G401.6 (cell line): ENCODE results near the gene SPAG16.

Source experiments
- FAIRE-seq: peaks from 2 replicates; lab custom pipeline; 2012; peaks lifted over from hg19 to GRCh38; lab: Jason Lieb, UNC

SPAG16 gene

DNA sequence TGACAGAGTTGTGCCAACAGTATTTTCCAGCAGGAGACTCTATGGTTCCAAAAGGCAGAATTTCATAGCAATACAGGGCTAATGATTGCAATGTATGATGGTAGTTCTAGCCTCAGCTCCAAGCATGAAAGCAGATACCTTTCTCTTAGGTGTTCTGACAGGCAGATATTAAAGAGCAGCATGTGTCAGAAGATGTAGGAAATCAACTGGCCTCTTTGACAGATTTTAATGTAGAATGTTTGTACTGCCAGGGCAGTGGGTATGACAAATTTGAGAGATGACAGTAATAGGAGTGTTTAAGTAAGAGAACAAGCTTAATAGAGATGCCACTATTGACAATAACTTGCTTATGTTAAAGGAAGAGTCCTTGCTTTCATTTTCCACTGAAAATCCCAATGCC lies 1105.1 kb downstream of the SPAG16 start:
- FAIRE-seq = no peak

DNA sequence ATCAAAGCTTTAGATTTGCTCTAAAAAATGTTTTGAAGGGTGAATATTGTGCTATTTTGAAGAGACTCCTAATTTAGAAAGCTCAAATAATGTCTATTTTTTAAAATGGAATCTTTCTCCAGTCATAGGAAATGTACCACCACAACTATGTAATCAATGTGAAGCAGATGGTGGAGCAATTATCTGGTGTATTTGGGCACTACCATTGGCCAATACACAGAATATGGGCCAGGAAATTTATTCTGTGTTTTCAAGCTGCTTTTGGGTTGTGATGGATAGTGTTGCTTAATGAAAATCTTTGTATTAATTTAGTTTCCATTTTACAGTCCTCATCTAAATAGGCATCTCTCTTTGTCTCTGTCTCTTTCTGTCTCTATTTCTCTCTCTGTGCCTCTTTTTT lies 1109.5 kb downstream of the SPAG16 start:
- FAIRE-seq = no peak

DNA sequence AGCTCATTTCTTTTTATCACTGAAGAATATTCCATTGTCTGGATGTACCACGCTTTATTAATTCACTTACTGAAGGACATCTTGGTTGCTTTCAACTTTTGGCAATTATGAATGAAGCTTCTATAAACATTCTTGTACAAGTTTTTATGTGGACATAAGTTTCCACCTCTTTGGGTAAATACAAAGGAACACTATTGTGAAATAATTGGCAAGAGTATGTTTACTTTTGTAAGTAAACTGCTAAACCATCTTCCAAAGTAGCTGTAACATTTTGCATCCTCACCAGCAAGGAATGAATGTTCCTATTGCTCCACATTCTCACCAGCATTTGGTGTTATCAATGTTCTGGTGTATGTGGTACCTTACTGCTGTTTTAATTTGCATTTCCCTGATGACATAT lies 1110.8 kb downstream of the SPAG16 start:
- no peak for FAIRE-seq

DNA sequence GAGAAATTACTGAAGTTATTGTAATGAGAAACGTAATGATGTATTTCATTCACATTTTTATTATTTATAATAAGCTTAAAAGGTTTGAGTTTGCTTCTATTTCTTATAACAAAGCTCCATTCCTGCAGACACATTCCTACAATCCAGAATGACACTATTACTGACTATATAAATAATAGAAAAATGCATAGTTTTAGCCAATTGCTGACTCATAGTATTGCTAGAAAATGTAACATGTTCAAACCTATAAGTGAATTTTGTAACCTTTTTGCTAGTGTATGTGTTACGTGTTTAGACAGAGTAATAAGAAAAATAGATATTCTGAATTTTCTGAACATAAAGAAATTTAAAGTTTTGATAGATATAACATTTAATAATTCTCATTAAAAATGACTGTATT lies 1117.3 kb downstream of the SPAG16 start:
- FAIRE-seq = no peak

DNA sequence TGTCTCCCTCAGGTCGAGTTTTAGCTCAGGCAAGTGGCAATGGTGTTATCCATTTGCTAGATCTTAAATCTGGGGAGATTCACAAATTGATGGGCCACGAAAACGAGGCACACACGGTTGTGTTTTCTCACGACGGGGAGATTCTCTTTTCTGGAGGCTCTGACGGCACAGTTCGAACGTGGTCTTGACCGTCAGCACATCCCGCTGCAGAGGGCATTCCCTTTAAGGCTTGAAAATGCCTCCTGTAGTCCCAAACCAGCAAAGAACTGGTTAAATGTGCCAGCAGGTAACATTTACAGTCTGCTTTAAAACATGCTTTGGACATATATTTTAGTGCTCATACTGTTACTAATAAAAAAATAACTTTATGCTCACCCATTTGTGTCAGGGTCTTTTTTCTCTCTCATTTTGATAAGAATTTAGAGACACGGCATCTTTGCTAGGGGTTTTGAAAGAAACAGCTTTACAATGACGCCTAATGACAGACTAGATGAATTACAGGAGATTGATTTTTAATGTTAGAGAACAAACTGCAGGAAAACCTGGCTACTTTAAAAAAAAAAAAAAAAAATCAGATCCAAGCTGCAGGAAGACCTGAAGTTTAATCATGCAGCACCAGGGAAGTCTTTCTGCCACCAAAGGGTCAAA lies 1126.0 kb downstream of the SPAG16 start:
- no peak for FAIRE-seq

- no peak for FAIRE-seq
Measured at GRCh38 chr2:214410918-214411554, 1126.8 kb downstream of the SPAG16 start, which contains the start of gene VWC2L. Gene VWC2L, plus strand, starts transcription at chr2:214411054. Its CDS starts 3,140 bp downstream, at chr2:214414194.

- no peak for FAIRE-seq
Measured at GRCh38 chr2:214412679-214413078, 1128.4 kb downstream of the SPAG16 start.

- no peak for FAIRE-seq
Measured at GRCh38 chr2:214436470-214436869, 1152.2 kb downstream of the SPAG16 start.

DNA sequence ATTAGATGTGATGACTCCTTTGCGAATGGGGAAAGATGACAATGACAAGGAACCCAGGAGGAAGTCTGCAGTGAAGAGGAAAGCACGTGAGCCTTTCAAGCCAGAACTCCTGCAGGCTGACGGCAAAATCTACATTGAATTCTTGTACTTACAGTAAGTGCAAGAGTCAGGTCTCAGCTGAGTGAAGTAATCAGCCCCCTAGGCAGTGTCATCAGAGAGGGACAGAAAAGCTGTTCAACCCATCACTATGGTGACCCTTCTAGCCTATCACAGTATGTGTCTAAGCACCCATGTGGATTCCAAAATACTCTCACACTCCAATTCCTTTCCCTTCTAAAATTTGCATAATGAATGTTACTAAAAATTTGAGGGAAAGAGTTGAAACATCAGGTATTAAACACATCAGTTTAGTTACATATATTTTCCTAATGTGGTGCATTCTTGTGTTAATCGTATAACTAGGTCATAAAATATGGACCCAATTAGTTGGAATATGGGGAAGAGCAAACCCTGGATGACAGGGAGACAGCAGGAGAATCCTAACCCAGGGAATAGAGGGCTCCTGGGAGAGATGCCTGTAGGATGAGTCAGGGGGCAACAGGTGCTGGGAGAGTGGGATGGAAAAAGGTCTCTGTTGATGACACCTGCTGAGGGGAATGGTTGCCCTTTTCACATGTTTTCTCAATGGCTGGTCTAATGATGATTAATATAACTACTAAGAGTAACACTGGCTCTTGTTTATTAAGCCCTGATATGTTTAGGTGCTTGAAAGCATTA lies 1166.0 kb downstream of the SPAG16 start:
- no peak for FAIRE-seq

DNA sequence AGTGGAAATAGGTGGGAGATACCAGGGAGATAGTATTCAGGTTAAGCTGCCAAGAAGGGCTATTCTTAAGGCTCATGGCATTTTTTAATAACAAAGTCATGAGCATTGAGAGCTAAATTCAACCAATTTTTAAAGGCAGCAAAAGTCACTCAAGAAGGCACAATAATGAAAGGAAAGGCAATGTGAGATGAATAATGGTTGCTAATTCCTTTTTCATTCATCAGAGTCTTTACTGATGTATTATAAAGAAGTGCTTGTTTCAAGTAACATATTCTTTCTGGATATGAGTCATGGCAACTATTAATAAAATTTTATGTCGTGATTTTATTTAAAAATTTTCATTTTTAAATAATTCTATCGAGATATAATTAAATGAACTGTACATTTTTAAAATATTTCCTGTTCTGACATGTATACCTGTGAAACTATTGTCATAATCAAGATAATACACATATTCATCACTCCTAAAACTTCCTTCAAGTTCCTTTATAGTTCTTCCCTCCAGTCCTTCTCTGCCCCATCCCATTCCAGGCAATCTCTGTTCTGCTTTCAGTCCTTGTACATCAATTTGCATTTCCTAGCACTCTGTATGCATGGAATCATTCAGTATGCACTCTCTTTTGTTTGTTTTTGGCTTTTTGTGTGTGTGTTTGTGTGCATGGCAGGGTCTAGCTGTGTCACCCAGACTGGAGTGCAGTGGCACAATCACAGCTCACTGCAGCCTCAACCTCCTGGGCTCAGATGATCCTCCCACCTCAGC lies 1167.4 kb downstream of the SPAG16 start:
- FAIRE-seq = no peak
